ENCODE measurements around the gene UCHL3.

GRCh38 chr13:75651013-75651412 lies 101.4 kb downstream of the UCHL3 start:
- TF ChIP-seq POLR2A (IDR thresholded peaks at IDR 0.05) (no peak), CTCF (IDR thresholded peaks at IDR 0.05) (no peak)

All from thyroid gland (tissue), 4 donors.